Right cardiac atrium (tissue), 5 donors: ENCODE data around the gene CEP170B. TPM values are rescaled to one million over a fixed set of nuclear protein-coding genes. Genes with fewer than 3 reads are reported as not detected.

Experiments used
- ATAC-seq, 2 donors: fragments of 200-7000 bp; cut with Tn5 transposase; one replicate each; pipeline versions ENCODE4 v1.8.0 to v1.9.1; 2020; ENCODE audit warnings: moderate library complexity in 2 of 2, mild to moderate bottlenecking in 1 of 2
- DNase-seq, 3 donors: peaks; one replicate each; pipeline ENCODE4 v3.0.0-alpha.2; 2020
- H3K27ac ChIP-seq: one replicate; pipeline ENCODE4 v1.5.1; 2013; ENCODE audit warnings: mild to moderate bottlenecking, low read length, control low read depth, moderate library complexity
- H3K27me3 ChIP-seq: one replicate; pipeline ENCODE4 v1.6.1; 2013; ENCODE audit not compliant: control insufficient read depth, insufficient read depth
- H3K4me1 ChIP-seq: one replicate; pipeline ENCODE4 v1.6.1; 2013; ENCODE audit warnings: low read length; ENCODE audit not compliant: control insufficient read depth, insufficient read depth
- H3K4me3 ChIP-seq: one replicate; pipeline ENCODE4 v1.5.1; 2013; ENCODE audit warnings: low read length, control low read depth
- H3K9me3 ChIP-seq: one replicate; pipeline ENCODE4 v1.6.1; 2013; ENCODE audit warnings: low read length; ENCODE audit not compliant: control insufficient read depth
- WGBS: extraction: QIAGEN DNeasy Blood & Tissue Kit; methylation state at CpG from one replicate; pipeline ENCODE4 v1.1.7; 2013; 5-methylcytosine and 5-hydroxymethylcytosine counted together
- intact Hi-C, 4 donors: fragments of 100-400 bp; cut with DNase I; formaldehyde crosslinking; loops; one replicate each; pipeline versions ENCODE4 v1.11.0 to v1.14.0; 2022 to 2023
- polyA plus RNA-seq: library from polyadenylated mRNA; stranded (reverse); fragments of 200-250 nt; gene quantifications from one replicate; pipeline ENCODE4 v1.2.3, GENCODE V29; 2013
- total RNA-seq, 4 donors: library from RNA; stranded (reverse); fragmentation: NEBNext Ultra II Directional; extraction: Animal tissue kit (Norgen Biotek cat#: 25700); gene quantifications; one replicate each; pipeline ENCODE4 v1.2.1, GENCODE V29; 2021
- donor health status: healthy with polysubstance abuse.
- donor health status: DM: no; HTN: yes; CAD: no.
- donor health status: DM: no; HTN: no; CAD: no.
- donor health status: DM: no; HTN: yes; CAD: no; lungs with severe emphysema.
- donor health status: DM: yes; HTN: yes; CAD: no.

CEP170B gene
- total and polyA plus RNA-seq, 5 donors, result 8.4 to 19.1 (median 11.5) TPM

GRCh38 chr14:104925855-104926609 is 61.0 kb downstream of the CEP170B start:
- no peaks in the 10 kb centered on the region for H3K9me3 ChIP-seq
- 82% methylated on average over 15 of the region's 15 CpGs for WGBS
- peak in 1 of 3 donors; percentile 46 for DNase-seq
- intact Hi-C loops, result no loop called here
- no peaks in the 10 kb centered on the region for H3K4me1 ChIP-seq
- H3K4me3 ChIP-seq, result no peak overlapping the region
- H3K27ac ChIP-seq, result no peak overlapping the region
- no peaks in the 10 kb centered on the region for H3K27me3 ChIP-seq
- no peak for ATAC-seq

- H3K27me3 ChIP-seq, result no peaks in the 10 kb centered on the region
- intact Hi-C loops, result no loop called here
- no peak for DNase-seq
- no peaks in the 10 kb centered on the region for H3K4me1 ChIP-seq
- 63% methylated on average over 21 of the region's 21 CpGs for WGBS
- no peak for ATAC-seq
- H3K9me3 ChIP-seq, result no peaks in the 10 kb centered on the region
- H3K4me3 ChIP-seq, result no peak overlapping the region
- no peak overlapping the region for H3K27ac ChIP-seq
Observed at GRCh38 chr14:104926619-104927431, 61.8 kb downstream of the CEP170B start.

- peak in 1 of 3 donors; percentile 46 for DNase-seq
- 62% methylated on average over 10 of the region's 10 CpGs for WGBS
- no peaks in the 10 kb centered on the region for H3K9me3 ChIP-seq
- H3K27ac ChIP-seq, result no peak overlapping the region
- no peak for ATAC-seq
- no peaks in the 10 kb centered on the region for H3K4me1 ChIP-seq
- intact Hi-C loops, result no loop called here
- H3K27me3 ChIP-seq, result no peaks in the 10 kb centered on the region
- no peak overlapping the region for H3K4me3 ChIP-seq
Observed at GRCh38 chr14:104927432-104927816, 62.4 kb downstream of the CEP170B start.

GRCh38 chr14:104927901-104928300 is 62.8 kb downstream of the CEP170B start:
- H3K27me3 ChIP-seq, result no peaks in the 10 kb centered on the region
- no peaks in the 10 kb centered on the region for H3K9me3 ChIP-seq
- H3K4me3 ChIP-seq, result no peak overlapping the region
- H3K27ac ChIP-seq, result no peak overlapping the region
- ATAC-seq (no peak), DNase-seq (peak in 1 of 3 donors; percentile 40)
- 62% methylated on average over 8 of the region's 8 CpGs for WGBS
- no peaks in the 10 kb centered on the region for H3K4me1 ChIP-seq
- intact Hi-C loops, result no loop called here

GRCh38 chr14:104928391-104929133 is 63.5 kb downstream of the CEP170B start:
- H3K4me1 ChIP-seq, result no peaks in the 10 kb centered on the region
- no peak overlapping the region for H3K4me3 ChIP-seq
- ATAC-seq, result no peak
- no peaks in the 10 kb centered on the region for H3K9me3 ChIP-seq
- intact Hi-C loops, result no loop called here
- H3K27ac ChIP-seq, result no peak overlapping the region
- WGBS, result 78% methylated on average over 17 of the region's 17 CpGs
- no peaks in the 10 kb centered on the region for H3K27me3 ChIP-seq
- DNase-seq, result peak in 1 of 3 donors; percentile 54

GRCh38 chr14:104929268-104930230 is 64.5 kb downstream of the CEP170B start:
- WGBS, result 90% methylated on average over 15 of the region's 15 CpGs
- no peak overlapping the region for H3K27ac ChIP-seq
- intact Hi-C loops, result no loop called here
- H3K27me3 ChIP-seq, result no peaks in the 10 kb centered on the region
- H3K9me3 ChIP-seq, result no peaks in the 10 kb centered on the region
- ATAC-seq (no peak), DNase-seq (peak in 1 of 3 donors; percentile 51)
- H3K4me1 ChIP-seq, result no peaks in the 10 kb centered on the region
- H3K4me3 ChIP-seq, result no peak overlapping the region

- Histone ChIP-seq H3K4me1 (no peaks in the 10 kb centered on the region), H3K27ac (no peak overlapping the region), H3K9me3 (no peaks in the 10 kb centered on the region), H3K4me3 (no peak overlapping the region), H3K27me3 (no peaks in the 10 kb centered on the region)
- peak in 2 of 3 donors; percentile 46 to 48 for DNase-seq
- 82% methylated on average over 10 of the region's 10 CpGs for WGBS
- intact Hi-C loops, result no loop called here
- ATAC-seq, result no peak
Observed at GRCh38 chr14:104930526-104931303, 65.6 kb downstream of the CEP170B start.

GRCh38 chr14:104931304-104931770 is 66.3 kb downstream of the CEP170B start:
- intact Hi-C loops, result no loop called here
- DNase-seq, result peak in 1 of 3 donors; percentile 53
- Histone ChIP-seq H3K4me3 (no peak overlapping the region), H3K9me3 (no peaks in the 10 kb centered on the region), H3K4me1 (no peaks in the 10 kb centered on the region), H3K27me3 (no peaks in the 10 kb centered on the region), H3K27ac (no peak overlapping the region)
- ATAC-seq, result no peak
- 55% methylated on average over 9 of the region's 9 CpGs for WGBS

GRCh38 chr14:104931771-104932675 is 67.0 kb downstream of the CEP170B start:
- peak overlapping the region; percentile 63 for H3K4me3 ChIP-seq
- no peaks in the 10 kb centered on the region for H3K27me3 ChIP-seq
- DNase-seq (peak in 2 of 3 donors; percentile 66 to 69), ATAC-seq (peak in 1 of 2 donors; percentile 8)
- no peaks in the 10 kb centered on the region for H3K4me1 ChIP-seq
- H3K27ac ChIP-seq, result no peak overlapping the region
- no peaks in the 10 kb centered on the region for H3K9me3 ChIP-seq
- intact Hi-C loops, result no loop called here
- 24% methylated on average over 64 of the region's 64 CpGs for WGBS
